ENCODE data around the gene TSTD1.

DNA sequence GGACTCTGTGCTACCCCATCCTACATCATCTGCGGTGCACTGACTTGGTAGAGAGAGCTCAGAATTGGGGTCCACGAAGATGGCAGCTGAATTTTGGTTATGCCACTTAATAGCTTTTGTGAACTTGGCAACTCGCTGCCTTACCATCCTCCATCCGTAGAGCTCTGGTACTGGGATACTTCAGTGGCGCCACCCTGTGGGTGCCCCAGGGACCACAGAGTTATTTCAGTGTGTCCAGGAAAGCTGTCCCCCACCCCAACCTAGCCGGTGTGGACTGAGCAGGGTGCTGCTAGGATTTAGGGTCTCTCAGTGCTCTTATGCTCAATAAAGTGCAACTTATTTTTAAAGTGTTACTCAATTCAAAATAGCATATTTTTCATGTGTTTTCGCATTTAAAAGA, 16.0 kb upstream of the TSTD1 start:
- TF ChIP-seq, protein P1, sequence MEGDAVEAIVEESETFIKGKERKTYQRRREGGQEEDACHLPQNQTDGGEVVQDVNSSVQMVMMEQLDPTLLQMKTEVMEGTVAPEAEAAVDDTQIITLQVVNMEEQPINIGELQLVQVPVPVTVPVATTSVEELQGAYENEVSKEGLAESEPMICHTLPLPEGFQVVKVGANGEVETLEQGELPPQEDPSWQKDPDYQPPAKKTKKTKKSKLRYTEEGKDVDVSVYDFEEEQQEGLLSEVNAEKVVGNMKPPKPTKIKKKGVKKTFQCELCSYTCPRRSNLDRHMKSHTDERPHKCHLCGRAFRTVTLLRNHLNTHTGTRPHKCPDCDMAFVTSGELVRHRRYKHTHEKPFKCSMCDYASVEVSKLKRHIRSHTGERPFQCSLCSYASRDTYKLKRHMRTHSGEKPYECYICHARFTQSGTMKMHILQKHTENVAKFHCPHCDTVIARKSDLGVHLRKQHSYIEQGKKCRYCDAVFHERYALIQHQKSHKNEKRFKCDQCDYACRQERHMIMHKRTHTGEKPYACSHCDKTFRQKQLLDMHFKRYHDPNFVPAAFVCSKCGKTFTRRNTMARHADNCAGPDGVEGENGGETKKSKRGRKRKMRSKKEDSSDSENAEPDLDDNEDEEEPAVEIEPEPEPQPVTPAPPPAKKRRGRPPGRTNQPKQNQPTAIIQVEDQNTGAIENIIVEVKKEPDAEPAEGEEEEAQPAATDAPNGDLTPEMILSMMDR (IDR thresholded peaks at IDR 0.05; ENCODE audit: insufficient read depth, low read depth, low read length) = no peak
- TF ChIP-seq EZH2 (IDR thresholded peaks at IDR 0.05; ENCODE audit: insufficient read depth, low read length) = no peak
